NCI-H69 (cell line): ENCODE results near the gene TMEM132C.

ENCODE experiments used
- DNase-seq: peaks from one replicate; lab custom pipeline; 2025; lab: John Stamatoyannopoulos, UW

Gene TMEM132C

DNA sequence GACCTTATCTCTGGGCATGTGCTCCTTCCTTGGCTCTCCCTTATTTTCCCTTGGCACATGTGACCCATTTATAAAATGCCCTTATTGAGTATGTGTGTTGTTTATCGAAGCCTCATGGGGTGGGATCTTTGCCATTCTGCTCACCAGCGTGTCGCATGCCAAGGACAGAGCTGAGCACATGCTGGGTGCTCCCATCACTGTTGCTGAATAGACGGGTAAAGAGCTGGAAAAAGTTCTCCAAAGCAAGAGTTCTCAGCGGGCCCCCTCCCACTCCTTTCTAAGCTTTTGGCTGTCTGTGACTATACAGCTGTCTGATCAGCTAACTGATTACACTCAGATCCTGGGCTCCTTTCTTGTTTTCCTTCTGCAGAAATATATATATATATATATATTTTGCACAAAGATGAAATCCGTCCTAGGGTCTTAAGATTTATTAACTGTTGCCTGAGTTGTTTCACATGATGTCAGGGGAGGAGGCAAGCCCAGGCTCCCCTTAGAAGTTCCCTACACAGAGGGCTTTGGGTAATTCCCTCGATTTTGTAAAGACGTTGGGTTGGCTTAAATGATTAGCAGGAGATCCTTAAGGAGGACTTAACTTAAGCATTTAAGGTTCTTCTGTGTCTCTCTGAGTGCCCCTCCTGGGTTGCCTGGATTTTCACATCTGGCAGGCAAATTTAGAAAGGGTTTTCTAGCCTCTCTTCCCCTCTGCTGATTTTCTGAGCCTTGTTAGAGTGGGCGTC is 71.6 kb downstream of the TMEM132C start:
- peak; percentile 73 for DNase-seq

DNA sequence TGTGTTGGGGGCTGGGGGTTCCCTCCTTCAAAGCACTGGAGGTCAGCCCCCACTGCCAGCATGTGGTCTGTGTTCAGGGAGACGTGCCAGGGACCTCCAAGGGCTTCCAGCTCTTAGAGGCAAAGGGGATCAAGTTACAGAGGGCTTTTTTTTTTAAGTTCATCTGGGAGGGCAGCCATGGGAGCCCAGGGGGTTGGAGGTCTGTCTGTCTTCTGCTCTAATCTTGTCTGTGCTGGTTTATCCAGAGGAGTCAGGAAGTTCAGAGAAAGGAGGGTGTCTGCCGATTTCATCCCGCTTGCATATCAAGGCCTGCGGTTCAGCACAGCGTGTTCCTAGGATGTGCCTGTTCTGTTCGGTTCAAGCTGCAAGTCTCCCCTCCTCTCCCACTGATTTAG is 72.2 kb downstream of the TMEM132C start:
- DNase-seq: peak; percentile 79

DNA sequence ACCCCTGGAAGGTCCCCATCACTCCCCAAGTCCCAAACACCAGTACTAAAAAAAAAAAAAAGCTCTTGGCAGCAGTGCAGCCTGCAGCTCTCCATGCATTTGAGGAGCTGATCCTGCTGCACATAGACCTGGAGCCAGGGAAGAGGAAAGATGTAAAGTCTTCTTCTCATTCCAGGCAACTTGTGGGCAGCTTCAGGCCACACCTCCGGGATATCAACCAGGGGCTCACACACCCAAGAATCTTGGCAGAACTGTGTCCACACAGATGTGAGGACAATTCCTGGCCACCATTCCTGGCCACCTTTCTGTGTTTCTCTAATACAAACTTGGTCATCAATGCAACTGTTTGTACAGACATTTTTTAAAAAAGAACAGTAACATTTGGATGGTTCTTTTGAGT is 72.7 kb downstream of the TMEM132C start:
- DNase-seq: no peak

DNA sequence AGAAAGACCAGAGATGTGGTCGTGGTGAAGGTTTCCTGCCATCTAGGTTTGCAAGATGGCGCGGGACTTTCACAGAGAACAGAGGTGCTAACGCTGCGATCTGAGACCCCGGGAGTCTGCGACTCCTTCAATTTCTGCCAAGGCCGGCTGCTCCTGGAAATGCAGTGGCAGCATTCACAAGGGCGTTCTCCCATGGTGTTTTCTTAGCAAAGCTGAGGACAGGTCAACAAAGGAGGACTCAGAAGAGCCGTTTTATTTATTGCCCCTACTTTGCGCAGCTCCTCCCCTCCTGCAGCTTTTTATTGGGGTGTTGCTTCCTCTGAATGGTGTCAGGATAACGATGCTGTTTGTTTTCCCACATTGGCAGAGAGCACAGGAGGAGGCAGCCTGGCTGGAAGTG is 86.3 kb downstream of the TMEM132C start:
- DNase-seq: no peak

DNA sequence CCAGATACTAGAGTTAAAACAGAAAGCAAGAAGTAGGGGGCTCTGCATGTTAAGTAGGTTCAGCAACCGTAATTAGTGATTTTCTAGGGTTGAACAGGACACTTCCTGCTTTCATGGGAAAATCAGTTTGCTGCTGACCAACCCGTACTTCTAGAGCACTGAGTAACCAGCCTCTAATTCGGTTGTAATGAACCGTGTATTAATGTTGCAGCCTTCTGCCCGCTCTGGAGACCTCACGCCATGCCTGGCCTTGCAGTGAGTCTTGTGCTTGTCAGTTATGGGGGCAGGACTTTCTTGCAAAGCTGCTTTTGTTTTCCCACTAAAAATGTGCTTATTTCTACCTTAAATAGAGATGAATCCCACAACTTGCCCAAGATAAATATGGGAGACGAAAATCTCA is 89.6 kb downstream of the TMEM132C start:
- no peak for DNase-seq

DNA sequence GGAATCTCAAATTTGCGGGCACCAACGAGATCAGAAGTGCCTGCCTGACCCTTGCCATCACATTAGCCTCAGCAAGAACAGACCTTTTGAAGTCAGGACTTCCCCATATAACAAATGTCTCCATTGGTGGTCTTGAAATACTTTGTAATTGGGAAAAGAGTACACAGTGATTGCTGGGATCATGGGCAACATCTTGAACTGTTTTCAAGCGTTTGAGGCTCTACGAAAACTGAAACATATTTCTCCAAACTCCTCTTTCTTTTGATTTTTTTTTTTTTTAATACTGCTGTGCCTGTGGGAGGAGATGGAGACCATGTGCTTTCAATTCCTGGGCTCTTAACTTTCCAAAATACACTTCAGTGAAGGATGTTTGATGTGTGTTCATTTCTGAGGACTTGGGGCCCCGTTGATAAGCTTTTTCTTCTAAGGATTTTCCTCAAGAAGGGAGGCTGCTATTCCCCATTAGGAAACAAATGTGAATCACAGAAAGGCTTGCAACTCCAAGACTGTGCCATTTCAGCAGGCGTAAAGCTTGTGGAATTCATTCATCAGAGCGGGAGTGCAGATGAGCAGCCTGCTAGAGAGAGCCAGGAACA is 94.5 kb downstream of the TMEM132C start:
- no peak for DNase-seq

DNA sequence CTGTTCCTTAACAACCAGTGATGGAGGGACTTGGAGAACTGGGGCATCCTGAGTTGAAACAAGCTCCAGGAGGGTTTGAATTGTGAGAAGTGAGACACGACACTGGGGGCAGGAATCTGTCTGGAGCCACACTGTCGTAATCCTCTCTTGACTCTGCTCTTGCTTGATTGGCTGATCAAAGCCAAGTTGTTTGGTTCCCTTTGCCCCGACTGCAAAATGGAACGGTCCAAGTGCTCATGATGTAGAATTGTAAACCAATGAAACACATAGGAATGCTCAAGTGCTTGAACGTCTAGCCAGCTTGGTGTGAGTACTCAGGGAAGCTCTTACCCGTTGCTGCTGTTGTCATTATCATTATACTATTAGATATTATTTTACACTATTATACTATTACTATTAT is 98.1 kb downstream of the TMEM132C start:
- DNase-seq: peak; percentile 25

DNA sequence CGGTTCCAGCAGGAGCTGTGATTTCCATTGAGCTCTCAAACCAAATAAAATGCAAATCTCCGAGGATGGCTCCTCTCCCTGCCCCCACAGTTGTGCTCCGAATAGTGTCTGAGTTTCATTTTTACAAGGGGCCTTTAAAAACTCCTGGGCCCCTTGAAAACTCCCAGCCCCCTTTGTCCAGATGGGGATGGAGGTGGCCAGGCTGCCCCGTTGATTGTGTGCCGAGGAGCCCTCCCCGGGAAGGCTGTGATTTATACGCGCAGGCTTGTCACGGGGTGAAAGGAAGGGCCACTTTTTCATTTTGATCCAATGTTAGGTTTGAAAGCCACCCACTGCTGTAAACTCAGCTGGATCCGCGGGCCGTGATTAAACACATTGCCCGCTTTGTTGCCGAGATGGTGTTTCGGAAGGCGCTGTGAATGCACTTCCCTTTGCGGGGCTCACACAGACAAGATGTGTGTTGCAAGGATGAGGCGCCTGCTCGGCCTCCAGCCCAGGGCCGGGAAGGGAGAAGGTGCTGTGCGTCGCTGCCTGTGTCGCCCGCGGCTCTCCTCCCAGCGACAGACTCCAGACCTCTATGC is 98.8 kb downstream of the TMEM132C start:
- peak; percentile 88 for DNase-seq

DNA sequence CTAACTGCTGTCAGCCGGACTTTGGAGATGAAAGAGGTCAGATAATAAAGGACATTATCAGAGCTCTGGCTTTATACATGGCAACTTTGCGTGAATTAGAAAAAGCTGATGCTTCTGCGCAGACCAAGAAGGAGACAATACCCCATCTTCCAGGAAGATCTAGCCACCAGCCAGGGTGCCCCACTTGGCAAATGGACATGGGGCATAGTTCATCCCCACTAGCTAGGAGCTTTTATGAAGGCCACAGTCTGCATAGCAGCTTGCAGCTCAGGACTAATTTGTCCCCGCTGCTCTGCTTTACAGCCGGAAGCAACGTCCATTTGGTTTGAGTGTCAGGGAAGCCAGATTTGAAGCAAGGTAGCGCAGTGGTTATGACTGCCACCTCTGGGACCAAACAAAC is 101.0 kb downstream of the TMEM132C start:
- DNase-seq: no peak

DNA sequence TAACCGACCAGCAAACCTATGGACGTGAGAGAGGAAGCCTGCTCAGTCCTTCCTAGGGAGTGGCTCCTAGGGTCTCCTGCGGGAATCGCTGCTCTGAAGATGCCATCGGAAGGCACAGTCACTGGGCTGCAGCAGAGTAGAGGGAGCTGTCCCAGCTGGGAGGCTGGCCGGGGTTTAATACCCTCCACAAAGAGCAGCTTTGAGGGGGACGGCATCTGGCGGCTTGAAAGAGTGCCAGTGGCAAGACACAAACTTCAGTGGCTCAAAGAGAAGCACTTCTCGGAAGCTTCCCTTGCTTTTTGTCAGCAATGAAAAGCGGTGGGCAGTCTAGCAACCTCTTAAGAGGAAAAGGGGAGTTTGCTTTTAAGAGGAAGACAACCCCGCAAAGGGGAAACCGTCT is 114.6 kb downstream of the TMEM132C start:
- peak; percentile 49 for DNase-seq

DNA sequence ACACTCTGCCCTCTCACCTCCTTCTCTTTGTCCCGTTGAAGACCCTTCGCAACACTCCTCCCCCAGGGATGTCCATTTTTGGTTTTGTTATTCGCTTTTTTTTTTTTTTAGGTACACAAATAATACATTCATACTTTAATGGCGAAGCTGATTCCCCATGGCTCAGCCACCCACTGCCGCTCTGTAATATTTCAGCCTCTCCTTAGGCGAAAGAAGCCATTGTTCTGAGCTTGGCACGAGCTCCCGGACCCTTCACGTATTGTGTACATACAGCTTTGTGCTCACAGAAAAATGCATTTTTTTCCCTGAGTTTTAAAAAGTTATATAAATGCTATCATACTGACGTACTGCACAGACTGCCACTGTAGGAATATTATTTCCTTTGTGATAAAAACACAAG is 115.0 kb downstream of the TMEM132C start:
- DNase-seq: peak; percentile 54

DNA sequence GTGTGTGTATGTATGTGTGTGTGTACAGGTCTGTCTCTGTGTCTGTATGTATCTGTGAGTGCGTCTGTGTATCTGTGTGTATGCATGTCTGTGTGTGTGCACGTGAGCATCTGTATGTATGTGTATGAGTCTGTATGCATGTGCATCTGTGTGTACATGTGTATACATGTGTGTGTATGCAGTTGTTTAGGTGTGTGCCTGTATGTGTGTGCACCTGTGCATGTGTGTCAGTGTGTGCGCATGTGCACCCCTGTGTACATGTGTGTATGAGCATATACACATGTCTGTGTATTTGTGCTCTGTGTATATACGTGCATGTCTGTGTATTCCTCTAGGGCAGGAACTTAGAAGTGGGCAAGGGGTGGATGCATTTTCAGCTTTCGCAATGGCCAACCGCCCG is 116.0 kb downstream of the TMEM132C start:
- no peak for DNase-seq

DNA sequence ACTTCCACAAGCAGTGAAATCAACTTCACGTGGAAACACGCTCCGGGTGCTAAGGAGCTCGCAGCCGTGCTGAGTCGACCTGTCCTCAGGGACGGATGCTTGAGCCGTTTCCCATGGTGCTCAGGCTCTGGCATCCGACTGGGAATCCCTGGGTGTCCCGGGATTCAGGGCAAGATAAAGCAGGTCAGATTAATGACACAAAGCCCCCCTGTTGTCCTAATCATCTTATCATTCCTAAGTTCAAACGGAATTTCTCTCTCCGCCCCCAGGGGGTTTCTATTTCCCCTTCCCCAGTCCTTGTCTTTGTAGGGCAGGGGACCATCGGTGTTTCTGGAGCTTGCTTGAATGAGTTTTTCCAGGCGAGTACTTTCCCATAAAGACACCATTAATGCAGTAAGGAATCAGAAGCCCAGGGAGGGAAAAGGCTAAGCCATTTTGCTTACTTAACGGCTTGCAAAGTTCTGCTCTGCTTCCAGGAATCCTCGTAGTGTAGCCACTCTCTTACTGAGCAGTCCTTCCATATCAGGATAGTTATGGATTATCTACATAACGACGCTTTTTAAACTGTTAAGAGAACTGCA is 116.5 kb downstream of the TMEM132C start:
- no peak for DNase-seq

DNA sequence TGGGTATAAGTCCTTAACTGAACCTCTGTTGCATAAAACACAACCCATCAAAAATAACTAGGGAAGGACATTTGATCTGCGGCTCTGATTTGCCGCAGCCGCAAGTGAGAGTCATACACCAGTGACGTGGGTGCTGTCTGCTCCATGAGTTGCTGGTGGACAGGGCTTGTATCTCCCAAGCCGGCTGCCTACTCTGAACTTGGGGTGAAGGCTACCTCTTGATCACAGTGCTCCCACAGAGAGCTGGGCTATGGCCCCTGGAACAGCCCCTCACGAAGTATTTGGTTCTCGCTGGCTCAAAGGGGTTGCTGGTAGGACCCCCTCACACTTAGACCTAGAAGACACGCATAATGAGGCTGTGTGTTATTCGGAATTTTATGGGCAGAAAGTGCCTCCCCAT is 118.8 kb downstream of the TMEM132C start:
- DNase-seq: no peak

DNA sequence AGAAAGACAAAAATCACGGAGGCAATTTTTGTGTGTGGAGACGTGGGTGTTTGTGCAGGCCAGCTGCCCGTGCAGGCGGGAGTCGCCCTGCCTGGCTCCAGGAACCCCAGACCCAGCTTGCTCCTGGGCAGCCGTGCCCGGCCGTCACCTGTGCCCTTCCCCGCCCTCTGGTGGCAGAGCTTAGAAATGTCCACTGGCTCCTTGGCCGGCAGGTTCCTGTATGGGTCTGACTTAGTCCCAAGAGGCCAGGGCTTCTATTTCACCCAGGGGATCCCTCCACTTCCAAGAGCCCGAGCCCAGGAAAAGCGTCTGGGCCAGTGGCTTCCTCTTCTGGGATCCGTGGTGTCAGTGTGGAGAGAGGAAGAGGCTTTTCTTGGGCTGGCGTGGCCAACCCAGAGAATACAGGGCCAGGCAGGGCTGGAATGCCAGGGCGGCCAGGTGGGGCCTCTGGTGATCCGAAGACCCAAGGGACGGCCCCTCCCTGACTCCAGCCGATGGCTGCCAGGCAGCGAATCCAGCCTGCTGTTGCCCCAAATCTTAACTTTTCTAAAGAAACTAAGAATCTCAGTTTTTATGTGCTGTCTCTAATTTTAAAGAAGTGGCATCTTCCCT is 120.9 kb downstream of the TMEM132C start:
- peak; percentile 79 for DNase-seq

DNA sequence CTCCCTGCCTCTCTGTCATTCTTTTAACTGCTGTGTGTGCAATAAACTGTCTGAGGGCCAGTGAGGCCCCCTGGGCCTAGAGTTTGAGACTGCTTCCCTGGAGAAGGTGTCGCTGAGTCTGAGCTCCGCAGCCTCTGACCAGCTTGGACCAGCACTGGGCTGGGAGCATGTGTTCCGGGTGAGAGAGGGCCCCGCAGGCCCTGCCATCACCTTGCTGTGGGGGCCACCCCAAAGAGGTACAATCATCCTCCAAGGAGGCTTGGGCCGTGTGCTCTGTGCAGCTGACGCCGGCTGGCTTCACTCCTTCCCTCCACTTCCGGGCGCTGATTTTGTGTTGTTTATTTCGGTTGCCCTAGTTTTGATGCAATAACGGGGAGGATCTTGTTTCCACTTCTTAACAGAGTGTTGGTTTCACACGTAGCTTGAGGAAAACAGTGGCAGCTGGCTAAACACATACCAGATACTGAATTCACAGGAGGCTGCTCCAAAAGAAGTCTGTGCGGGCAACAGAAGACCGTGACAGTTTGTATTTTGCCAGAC is 121.6 kb downstream of the TMEM132C start:
- DNase-seq: peak; percentile 40

DNA sequence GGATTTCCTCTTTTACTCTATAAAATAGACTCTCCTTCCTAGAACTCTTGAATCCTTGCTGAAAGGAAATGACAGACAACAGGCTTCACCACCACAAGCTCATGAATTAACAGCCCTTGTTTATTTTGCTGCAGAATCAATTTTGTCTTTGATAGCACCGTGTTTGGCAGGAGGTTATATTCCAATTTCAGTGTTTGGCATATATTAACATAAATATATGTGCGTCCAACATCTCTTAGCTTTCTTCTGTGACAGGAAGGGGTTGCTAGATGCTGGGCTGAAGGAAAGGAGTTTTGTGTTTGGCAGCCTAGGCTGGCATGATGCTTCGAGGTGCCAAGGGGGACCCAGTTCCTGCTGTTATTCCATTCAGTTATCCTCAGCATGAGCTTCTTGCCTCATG is 126.4 kb downstream of the TMEM132C start:
- DNase-seq: no peak

DNA sequence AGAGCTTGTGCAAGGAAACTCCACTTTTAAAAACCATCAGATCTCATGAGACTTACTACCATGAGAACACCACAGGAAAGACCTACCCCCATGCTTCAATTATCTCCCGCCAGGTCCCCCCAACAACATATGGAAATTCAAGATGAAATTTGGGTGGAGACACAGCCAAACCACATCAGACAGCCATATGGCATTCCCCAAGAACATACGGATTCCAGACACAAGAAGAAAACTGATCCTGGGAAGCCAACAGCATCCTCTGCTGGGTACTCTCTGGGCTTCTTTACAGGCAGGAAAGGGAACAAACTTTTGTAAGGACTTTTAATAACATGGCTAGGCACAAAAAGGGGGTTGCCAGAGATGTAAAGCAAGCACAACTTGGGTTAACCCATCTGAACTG is 127.2 kb downstream of the TMEM132C start:
- DNase-seq: peak; percentile 72

DNA sequence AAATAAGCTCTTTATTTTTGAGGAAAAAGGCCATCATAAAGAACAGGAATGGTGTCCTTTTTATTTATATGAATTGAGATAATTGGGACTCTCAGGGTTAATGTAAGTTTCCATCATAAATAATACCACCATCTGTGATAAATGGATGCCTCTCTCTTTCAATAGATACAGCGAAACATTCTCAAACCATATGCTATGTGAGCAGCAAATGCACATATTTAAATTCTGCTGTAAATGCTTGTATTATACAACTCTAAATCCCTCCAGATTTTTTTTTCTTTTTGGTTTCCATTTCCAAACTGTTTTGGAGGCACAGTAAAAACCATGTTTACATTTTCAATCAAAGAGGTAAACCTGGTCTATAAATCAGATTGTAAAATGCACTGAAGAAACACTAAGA is 132.3 kb downstream of the TMEM132C start:
- DNase-seq: peak; percentile 91

DNA sequence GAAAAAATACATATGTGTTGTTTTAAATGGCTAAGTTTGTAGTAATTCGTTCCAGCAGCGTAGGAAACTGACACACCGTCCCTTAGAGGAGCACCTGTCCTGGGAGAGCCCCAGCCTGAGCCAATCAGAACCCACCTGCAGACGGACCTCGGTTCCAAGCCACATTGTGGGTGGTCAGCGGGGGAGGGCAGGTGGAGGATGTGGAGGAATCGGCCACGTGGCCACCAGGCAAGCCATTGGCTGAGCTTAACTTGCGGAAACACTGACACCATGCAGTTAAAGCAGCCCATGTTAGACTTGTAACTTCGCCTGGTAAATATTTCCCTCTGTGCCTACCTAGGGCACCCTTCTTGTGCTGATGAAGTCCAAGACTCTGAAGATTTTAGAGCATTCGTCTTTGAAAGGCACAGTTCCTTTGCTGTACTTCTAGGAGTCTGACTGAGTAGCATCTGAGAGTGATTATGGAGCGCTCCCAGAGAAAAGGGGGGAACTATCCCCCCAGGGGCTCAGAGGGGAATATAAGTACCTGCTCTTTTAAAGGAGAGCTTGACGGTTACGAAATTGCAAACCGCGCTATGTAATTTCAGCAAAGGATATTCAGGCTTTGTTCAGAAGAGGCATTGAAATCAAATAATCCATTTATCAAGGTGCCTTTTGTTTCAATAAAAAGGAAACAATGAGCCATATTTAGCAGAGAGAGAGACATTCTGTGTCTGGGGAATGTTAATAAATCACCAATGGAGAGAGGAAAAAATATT is 135.7 kb downstream of the TMEM132C start:
- peak; percentile 94 for DNase-seq

DNA sequence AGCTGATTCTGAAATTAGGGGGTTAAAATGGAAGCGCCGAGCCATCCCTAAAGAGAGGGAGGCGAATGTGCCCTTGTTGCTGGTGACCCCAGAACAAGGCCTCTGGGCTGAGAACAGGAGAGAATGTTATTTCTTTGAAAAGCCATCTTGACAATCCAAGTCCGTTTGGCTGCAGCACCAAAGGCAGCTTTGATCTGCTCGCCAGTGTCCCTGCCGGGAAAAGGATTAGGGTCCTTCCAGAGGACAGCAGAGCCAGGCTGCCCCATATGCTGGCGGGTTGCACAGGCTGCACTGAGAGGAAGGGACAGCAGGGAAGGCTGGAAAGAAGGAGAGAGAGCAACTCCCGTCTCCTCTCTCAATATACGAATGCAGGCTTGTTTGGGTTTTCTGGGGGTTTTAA is 141.7 kb downstream of the TMEM132C start:
- no peak for DNase-seq

DNA sequence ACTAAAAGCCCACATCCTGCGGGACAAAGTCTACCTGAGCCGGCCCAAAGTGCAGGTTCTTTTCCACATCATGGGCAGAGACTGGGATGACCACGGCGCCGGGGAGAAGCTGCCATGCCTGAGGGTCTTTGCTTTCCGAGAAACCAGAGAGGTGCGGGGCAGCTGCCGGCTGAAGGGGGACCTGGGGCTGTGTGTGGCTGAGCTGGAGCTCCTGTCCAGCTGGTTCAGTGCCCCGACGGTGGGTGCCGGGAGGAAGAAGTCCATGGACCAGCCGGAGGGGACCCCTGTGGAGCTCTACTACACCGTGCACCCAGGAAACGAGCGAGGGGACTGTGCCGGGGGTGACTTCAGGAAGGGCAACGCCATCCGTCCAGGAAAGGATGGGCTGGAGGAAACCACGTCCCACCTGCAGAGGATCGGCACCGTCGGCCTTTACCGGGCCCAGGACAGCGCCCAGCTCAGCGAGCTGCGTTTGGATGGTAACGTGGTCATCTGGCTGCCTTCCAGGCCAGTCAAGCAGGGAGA is 148.1 kb downstream of the TMEM132C start:
- no peak for DNase-seq
